Measurements from ENCODE around the gene RFWD3. TPM values are rescaled to one million over a fixed set of nuclear protein-coding genes. Genes with fewer than 3 reads are reported as not detected.

RFWD3 gene
- total and polyA plus RNA-seq, 9 donors = 8.2 to 25.0 (median 15.8) TPM

DNA sequence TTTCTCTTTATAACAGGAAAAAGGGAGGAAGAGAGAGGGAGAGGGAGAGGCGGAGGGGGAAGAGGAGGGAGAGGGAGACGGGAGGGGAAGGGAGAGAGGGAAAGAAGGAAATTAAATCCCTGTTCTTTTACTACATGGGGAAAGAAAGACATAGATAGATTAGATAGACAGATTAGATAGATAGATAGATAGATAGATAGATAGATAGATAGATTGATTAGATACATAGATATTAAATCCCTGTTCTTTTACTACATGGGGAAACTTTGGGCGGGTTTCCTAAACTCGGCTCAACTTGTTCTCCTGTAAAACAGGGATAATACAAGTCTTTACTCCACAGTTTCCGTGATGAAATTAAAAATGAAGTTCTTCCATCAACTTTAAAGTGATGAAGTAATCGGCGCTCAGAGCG, 661 bp downstream of the RFWD3 start:
- H3K27me3 ChIP-seq = no peaks in the 10 kb centered on the region
- H3K4me1 ChIP-seq (ENCODE audit: insufficient read depth) = peaks cover 2% of the 10 kb centered on the region
- intact Hi-C loops (cut with DNase I) = no loop called here
- no peaks in the 10 kb centered on the region for H3K9me3 ChIP-seq
- peak overlapping the region; percentile 99 for H3K4me3 ChIP-seq
- H3K27ac ChIP-seq = no peak overlapping the region
- 7 to 10% (median 9%) methylated on average over 8 of the region's 8 CpGs for WGBS, 3 donors
- TF ChIP-seq POLR2A (IDR thresholded peaks at IDR 0.05) = no peak
- no peak for TF ChIP-seq EP300 (IDR thresholded peaks at IDR 0.05)
- no peak for TF ChIP-seq CTCF (IDR thresholded peaks at IDR 0.05)
- no peak for DNase-seq
- H3K36me3 ChIP-seq = no peaks in the 10 kb centered on the region

DNA sequence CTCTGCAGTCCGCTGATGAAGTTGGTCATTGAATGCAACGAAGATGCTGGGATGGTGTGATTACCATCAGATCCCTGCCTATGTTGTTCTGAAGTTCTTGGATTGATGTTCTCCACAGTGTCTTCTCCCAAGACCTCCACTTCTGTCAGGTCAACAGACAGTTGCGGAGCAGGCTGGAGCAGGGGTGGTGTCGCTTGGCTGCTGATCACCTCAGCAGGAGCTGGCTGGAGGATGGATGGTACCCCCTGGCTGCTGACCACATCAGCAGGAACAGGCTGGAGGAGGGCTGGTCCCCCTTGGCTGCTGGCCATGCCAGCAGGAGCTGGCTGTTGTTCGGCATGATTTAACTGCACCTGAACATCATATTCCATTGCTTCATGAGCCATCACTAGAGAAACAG, 5.6 kb downstream of the RFWD3 start:
- no peaks in the 10 kb centered on the region for H3K36me3 ChIP-seq
- H3K27ac ChIP-seq = no peak overlapping the region
- no peaks in the 10 kb centered on the region for H3K27me3 ChIP-seq
- no peak for DNase-seq
- peaks cover 2% of the 10 kb centered on the region for H3K4me1 ChIP-seq (ENCODE audit: insufficient read depth)
- 93 to 97% (median 95%) methylated on average over 5 of the region's 5 CpGs for WGBS, 3 donors
- no peak for TF ChIP-seq CTCF (IDR thresholded peaks at IDR 0.05)
- no peak for TF ChIP-seq EP300 (IDR thresholded peaks at IDR 0.05)
- TF ChIP-seq POLR2A (IDR thresholded peaks at IDR 0.05) = no peak
- no peaks in the 10 kb centered on the region for H3K9me3 ChIP-seq
- H3K4me3 ChIP-seq = no peak overlapping the region
- intact Hi-C loops (cut with DNase I) = no loop called here

GRCh38 chr16:74660383-74660782, 6.3 kb downstream of the RFWD3 start:
- no peak for TF ChIP-seq POLR2A (IDR thresholded peaks at IDR 0.05)
- TF ChIP-seq EP300 (IDR thresholded peaks at IDR 0.05) = no peak
- TF ChIP-seq CTCF (IDR thresholded peaks at IDR 0.05) = no peak
- Histone ChIP-seq H3K27ac (no peak overlapping the region), H3K36me3 (no peaks in the 10 kb centered on the region), H3K4me3 (no peak overlapping the region), H3K9me3 (no peaks in the 10 kb centered on the region), H3K27me3 (no peaks in the 10 kb centered on the region), H3K4me1 (ENCODE audit: insufficient read depth) (no peaks in the 10 kb centered on the region)
- intact Hi-C loops (cut with DNase I) = no loop called here
- 84 to 90% (median 85%) methylated on average over 4 of the region's 4 CpGs for WGBS, 3 donors
- DNase-seq = no peak

DNA sequence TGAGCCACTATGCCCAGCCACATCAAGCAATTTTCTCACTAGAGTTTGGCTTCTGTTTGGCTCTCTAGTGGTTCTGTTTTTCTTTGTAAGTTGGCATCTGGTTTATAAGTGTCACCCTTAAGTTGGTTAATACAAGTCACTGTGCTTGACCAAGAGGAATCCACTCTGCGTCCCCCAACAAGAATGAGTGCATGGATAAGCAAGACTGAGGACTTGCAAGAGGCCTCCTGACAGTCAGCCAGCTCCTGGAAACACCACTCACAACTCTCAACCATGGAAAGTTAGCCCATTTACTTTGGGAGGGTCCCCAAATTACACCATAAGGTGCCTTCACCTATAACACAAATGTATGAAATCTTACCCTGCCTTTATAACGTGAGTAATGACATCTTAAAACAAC, 7.6 kb downstream of the RFWD3 start:
- intact Hi-C loops (cut with DNase I) = no loop called here
- DNase-seq = no peak
- Histone ChIP-seq H3K27me3 (no peaks in the 10 kb centered on the region), H3K27ac (no peak overlapping the region), H3K36me3 (no peaks in the 10 kb centered on the region), H3K4me3 (no peak overlapping the region), H3K4me1 (ENCODE audit: insufficient read depth) (no peaks in the 10 kb centered on the region), H3K9me3 (no peaks in the 10 kb centered on the region)
- 88 to 95% (median 90%) methylated on average over 2 of the region's 2 CpGs for WGBS, 3 donors
- TF ChIP-seq EP300 (IDR thresholded peaks at IDR 0.05) (no peak), CTCF (IDR thresholded peaks at IDR 0.05) (no peak)
